ENCODE results near the gene C1orf53.
"Not testable (repeated sequence)": the region's sequence is repeated elsewhere in the genome, so short reads cannot be mapped to it uniquely, and the experiment has no call there.

C1orf53 gene

GRCh38 chr1:197902454-197903195 lies at the start of gene C1orf53:
C1orf53 (plus strand) TSS chr1:197902630; CDS start chr1:197902650, 20 bp downstream.
- DNase-seq = peak; percentile 82 to 84

- not testable (repeated sequence) for DNase-seq
Observed at GRCh38 chr1:197855751-197856150, 46.7 kb upstream of the C1orf53 start.

- no peak for DNase-seq
Observed at GRCh38 chr1:197857477-197857876, 45.0 kb upstream of the C1orf53 start.

GRCh38 chr1:197859024-197859423 lies 43.4 kb upstream of the C1orf53 start:
- no peak for DNase-seq

- DNase-seq = no peak
Observed at GRCh38 chr1:197862221-197862620, 40.2 kb upstream of the C1orf53 start.

GRCh38 chr1:197862671-197863070 lies 39.8 kb upstream of the C1orf53 start:
- DNase-seq = no peak

- DNase-seq = no peak
Observed at GRCh38 chr1:197865809-197866208, 36.6 kb upstream of the C1orf53 start.

- DNase-seq = peak; percentile 5 to 25
Observed at GRCh38 chr1:197868751-197869489, 33.5 kb upstream of the C1orf53 start.

GRCh38 chr1:197869490-197870077 lies 32.8 kb upstream of the C1orf53 start:
- no peak for DNase-seq

- DNase-seq = no peak
Observed at GRCh38 chr1:197876894-197877293, 25.5 kb upstream of the C1orf53 start.

- DNase-seq = not testable (repeated sequence)
Observed at GRCh38 chr1:197880385-197880784, 22.0 kb upstream of the C1orf53 start.

- not testable (repeated sequence) for DNase-seq
Observed at GRCh38 chr1:197882241-197882640, 20.2 kb upstream of the C1orf53 start.

GRCh38 chr1:197884173-197884572 lies 18.3 kb upstream of the C1orf53 start:
- no peak for DNase-seq

GRCh38 chr1:197890936-197891335 lies 11.5 kb upstream of the C1orf53 start:
- no peak for DNase-seq

- no peak for DNase-seq
Observed at GRCh38 chr1:197892684-197893083, 9.7 kb upstream of the C1orf53 start.

GRCh38 chr1:197896301-197896700 lies 6.1 kb upstream of the C1orf53 start:
- no peak for DNase-seq

GRCh38 chr1:197899037-197899436 lies 3.4 kb upstream of the C1orf53 start:
- DNase-seq = no peak

- DNase-seq = no peak
Observed at GRCh38 chr1:197902131-197902453, 338 bp upstream of the C1orf53 start.

GRCh38 chr1:197903196-197903514 lies 725 bp downstream of the C1orf53 start:
- DNase-seq = no peak

- DNase-seq = no peak
Observed at GRCh38 chr1:197904126-197904787, 1.8 kb downstream of the C1orf53 start.

- DNase-seq = no peak
Observed at GRCh38 chr1:197905699-197906351, 3.4 kb downstream of the C1orf53 start.

- DNase-seq = no peak
Observed at GRCh38 chr1:197907846-197908616, 5.6 kb downstream of the C1orf53 start.

All from activated CD4-positive, alpha-beta T cell treated with anti-CD3 and anti-CD28 coated beads, Interleukin-2, amount 50 U/mL, for 48 hours (primary cell).